HepG2 (cell line): Measurements from ENCODE around the gene SCAPER. TPM values are rescaled to one million over a fixed set of nuclear protein-coding genes. Genes with fewer than 3 reads are reported as not detected.

ENCODE experiments used
- ATAC-seq: fragments of 200-7000 bp; cut with Tn5 transposase; 3 replicates; pipeline ENCODE4 v1.9.1; 2020; ENCODE audit warnings: mild to moderate bottlenecking, moderate library complexity
- BruUV-seq: library from RNA; stranded (reverse); fragments of 400-500 nt; replicated peaks from 2 replicates; lab custom pipeline; 2021; lab: Mats Ljungman, UMichigan
- CTCF ChIA-PET: fragments of 300-600 bp; formaldehyde crosslinking; extraction: SDS; loops from one replicate; lab custom pipeline; 2021; ENCODE audit warnings: low total read pairs, inconsistent platforms, low intra/inter-chr PET ratio; lab: Yijun Ruan, JAX
- POLR2A ChIA-PET: fragments of 350-600 bp; sonication (Branson Sonifier 250); formaldehyde crosslinking; loops from one replicate; lab custom pipeline; 2020; ENCODE audit warnings: antibody characterized with exemption, inconsistent platforms; lab: Yijun Ruan, JAX
- DNase-seq: peaks from one replicate; pipeline ENCODE4 v3.0.0-alpha.2; 2015; ENCODE audit warnings: low spot score
- FAIRE-seq: peaks from 3 replicates; lab custom pipeline; 2011; peaks lifted over from hg19 to GRCh38; lab: Jason Lieb, UNC
- H2AFZ ChIP-seq: one replicate; pipeline ENCODE4 v1.6.1; 2011; ENCODE audit warnings: low read length, inconsistent platforms
- H3K27ac ChIP-seq: fragments of 300-600 bp; 3 replicates; pipeline ENCODE4 v1.8.0; 2011; ENCODE audit warnings: mixed run types, mild to moderate bottlenecking, mixed read lengths, low read length, inconsistent platforms; ENCODE audit not compliant: insufficient read depth; ENCODE audit errors: extremely low read length
- H3K27me3 ChIP-seq, 2 experiments: fragments of 200-600 bp in 1 of 2; 2 replicates in 1 of 2; 3 replicates in 1 of 2; pipeline versions ENCODE4 v1.6.0 to v1.8.0; 2011; ENCODE audit warnings: low read length in 2 of 2, mild to moderate bottlenecking in 2 of 2, moderate library complexity in 2 of 2, inconsistent platforms in 1 of 2; ENCODE audit not compliant: insufficient read depth in 2 of 2, control insufficient read depth in 1 of 2
- H3K36me3 ChIP-seq, 2 experiments: fragments of 200-600 bp in 1 of 2; replicated peaks in 1 of 2; 2 replicates in 1 of 2; 3 replicates in 1 of 2; pipeline versions ENCODE4 v1.5.1 to v1.8.0; 2011; ENCODE audit warnings: low read length in 2 of 2, inconsistent platforms in 1 of 2; ENCODE audit not compliant: insufficient read depth in 2 of 2, control insufficient read depth in 1 of 2
- H3K4me1 ChIP-seq: 2 replicates; pipeline ENCODE4 v1.5.1; 2012; ENCODE audit warnings: low read length, inconsistent platforms; ENCODE audit not compliant: insufficient read depth
- H3K4me2 ChIP-seq: 2 replicates; pipeline ENCODE4 v1.6.0; 2011; ENCODE audit warnings: low read depth, low read length, inconsistent platforms
- H3K4me3 ChIP-seq, 3 experiments: fragments of 200-600 bp in 1 of 3; sonication (generic), shearing (Covaris generic) in 1 of 3; replicated peaks in 1 of 3; 2 replicates each; pipeline ENCODE4 v1.5.1; 2011 to 2016; ENCODE audit warnings: low read length in 3 of 3, inconsistent platforms in 2 of 3, low read depth in 2 of 3, mild to moderate bottlenecking in 2 of 3, control low read depth in 1 of 3, mixed read lengths in 1 of 3; ENCODE audit not compliant: insufficient read depth in 1 of 3
- H3K79me2 ChIP-seq: one replicate; pipeline ENCODE4 v1.6.1; 2011; ENCODE audit warnings: low read length, inconsistent platforms; ENCODE audit not compliant: insufficient read depth
- H3K9ac ChIP-seq: 2 replicates; pipeline ENCODE4 v1.6.0; 2011; ENCODE audit warnings: mild to moderate bottlenecking, low read depth, low read length, inconsistent platforms; ENCODE audit not compliant: insufficient read depth
- H3K9me3 ChIP-seq: 2 replicates; pipeline ENCODE4 v1.5.1; 2012; ENCODE audit warnings: mild to moderate bottlenecking, low read length
- H4K20me1 ChIP-seq: 2 replicates; pipeline ENCODE4 v1.6.0; 2011; ENCODE audit warnings: inconsistent platforms, mild to moderate bottlenecking, low read length, moderate library complexity; ENCODE audit not compliant: insufficient read depth
- JDP2 ChIP-seq: sonication (generic); formaldehyde crosslinking; IDR thresholded peaks from 2 replicates; pipeline ENCODE4 v1.8.1; 2022; ENCODE audit warnings: missing genetic modification reagents, borderline replicate concordance
- KAT2B ChIP-seq: fragments of 150-350 bp; IDR thresholded peaks from 2 replicates; pipeline ENCODE4 v1.6.1; 2014; ENCODE audit warnings: low read depth, low read length, borderline replicate concordance
- MTA1 ChIP-seq: sonication (generic); formaldehyde crosslinking; IDR thresholded peaks from 2 replicates; pipeline ENCODE4 v1.4.0; 2020; ENCODE audit warnings: missing genetic modification reagents, mild to moderate bottlenecking, borderline replicate concordance
- TARDBP ChIP-seq: sonication (generic); formaldehyde crosslinking; IDR thresholded peaks from 2 replicates; pipeline ENCODE4 v1.8.0; 2022; ENCODE audit warnings: mild to moderate bottlenecking, missing genetic modification reagents
- ZNF280D ChIP-seq: sonication (generic); formaldehyde crosslinking; IDR thresholded peaks from 2 replicates; pipeline ENCODE4 v1.5.1; 2020; ENCODE audit warnings: mild to moderate bottlenecking, missing genetic modification reagents
- ZNF468 ChIP-seq: sonication (generic); formaldehyde crosslinking; IDR thresholded peaks from 2 replicates; pipeline ENCODE4 v1.8.0; 2022; ENCODE audit warnings: mild to moderate bottlenecking, moderate library complexity, missing genetic modification reagents
- ZNF496 ChIP-seq: sonication (generic); formaldehyde crosslinking; IDR thresholded peaks from 2 replicates; pipeline ENCODE4 v1.8.1; 2023; ENCODE audit warnings: mild to moderate bottlenecking, moderate library complexity, missing genetic modification reagents; ENCODE audit not compliant: insufficient replicate concordance
- ZNF775 ChIP-seq: sonication (generic); formaldehyde crosslinking; IDR thresholded peaks from 2 replicates; pipeline ENCODE4 v1.4.0; 2020; ENCODE audit warnings: missing genetic modification reagents, mild to moderate bottlenecking, moderate library complexity, borderline replicate concordance
- ZNF782 ChIP-seq: sonication (generic); formaldehyde crosslinking; IDR thresholded peaks from 2 replicates; pipeline ENCODE4 v1.4.0; 2020; ENCODE audit warnings: missing genetic modification reagents, mild to moderate bottlenecking, borderline replicate concordance
- ZNF850 ChIP-seq: sonication (generic); formaldehyde crosslinking; conservative IDR thresholded peaks from 2 replicates; pipeline ENCODE4 v1.9.0; 2021; ENCODE audit warnings: mild to moderate bottlenecking, missing genetic modification reagents
- WGBS: methylation state at CpG from one replicate; pipeline ENCODE4 v1.1.6; 2017; ENCODE audit warnings: low lambda C conversion rate; 5-methylcytosine and 5-hydroxymethylcytosine counted together
- in situ Hi-C: cut with HindIII; loops from 2 replicates; pipeline ENCODE4 v1.10.0; 2017; ENCODE audit warnings: low pct_unique_long_range_greater_than_20kb; ENCODE audit not compliant: extremely low pct_ligation_motif_present
- intact Hi-C: fragments of 100-400 bp; cut with micrococcal nuclease; formaldehyde crosslinking; loops from one replicate; pipeline ENCODE4 v1.10.0; 2022; ENCODE audit not compliant: unreplicated experiment
- polyA plus RNA-seq, 8 experiments: library from polyadenylated mRNA; depleted of rRNA in 3 of 8; stranded (reverse) in 7 of 8; unstranded in 1 of 8; fragments of >200 nt; fragmentation: Illumina TruSeq in 4 of 8; extraction: Trizol in 4 of 8; gene quantifications; 2 replicates each; pipeline versions ENCODE4 v1.2.1 to v1.2.3, GENCODE V29; 2011 to 2016; ENCODE audit warnings: low read depth in 4 of 8, missing spikeins in 1 of 8, mixed read lengths in 1 of 8; ENCODE audit not compliant: insufficient read depth in 1 of 8
- total RNA-seq, 5 experiments: library from RNA; depleted of rRNA; stranded (reverse); fragments of >200 nt; fragmentation: Illumina TruSeq; extraction: Trizol; gene quantifications; 2 replicates each; pipeline ENCODE4 v1.2.3, GENCODE V29; 2016; ENCODE audit warnings: low read depth in 1 of 5

The SCAPER gene
- total and polyA plus RNA-seq, 2 of the 13 experiments (the other 11 are each of a cell fraction or from before 2014, with no cell fraction given) = 4.3 to 10.5 TPM

- FAIRE-seq = no peak
- Histone ChIP-seq H3K4me2 (no peak overlapping the region), H3K4me3 (no peak overlapping the region), H3K27me3 (no peaks in the 10 kb centered on the region), H3K79me2 (no peaks in the 10 kb centered on the region), H4K20me1 (no peaks in the 10 kb centered on the region), H3K9ac (no peak overlapping the region), H3K36me3 (no peaks in the 10 kb centered on the region), H3K27ac (no peak overlapping the region), H3K9me3 (peaks cover 4% of the 10 kb centered on the region; the same call in 1 of the 2 replicates), H2AFZ (no peak overlapping the region), H3K4me1 (peaks cover 25% of the 10 kb centered on the region)
- TF ChIP-seq ZNF782 (CRISPR knock-in tag) (no peak), ZNF850 (CRISPR knock-in tag) (no peak), MTA1 (CRISPR knock-in tag) (no peak), ZNF468 (CRISPR knock-in tag) (no peak), TARDBP (CRISPR knock-in tag) (no peak), KAT2B (no peak), ZNF496 (CRISPR knock-in tag) (no peak), ZNF775 (CRISPR knock-in tag) (no peak), JDP2 (CRISPR knock-in tag) (no peak), ZNF280D (CRISPR knock-in tag) (no peak)
- in situ Hi-C loops = no loop called here
- no peak for DNase-seq
- 90% methylated on average over 3 of the region's 5 CpGs for WGBS
- ATAC-seq = peak; percentile 33
- no TSS peak for BruUV-seq
- ChIA-PET CTCF (no interaction called here), POLR2A (no interaction called here)
- intact Hi-C loops = no loop called here
These were observed 327.1 kb downstream of the SCAPER start for GRCh38 chr15:76577879-76578512.
